ENCODE results near the gene VIM. TPM values are rescaled to one million over a fixed set of nuclear protein-coding genes. Genes with fewer than 3 reads are reported as not detected.

Gene VIM
- total RNA-seq, 2 donors from 2014 or later: 293 to 1,683 TPM

DNA sequence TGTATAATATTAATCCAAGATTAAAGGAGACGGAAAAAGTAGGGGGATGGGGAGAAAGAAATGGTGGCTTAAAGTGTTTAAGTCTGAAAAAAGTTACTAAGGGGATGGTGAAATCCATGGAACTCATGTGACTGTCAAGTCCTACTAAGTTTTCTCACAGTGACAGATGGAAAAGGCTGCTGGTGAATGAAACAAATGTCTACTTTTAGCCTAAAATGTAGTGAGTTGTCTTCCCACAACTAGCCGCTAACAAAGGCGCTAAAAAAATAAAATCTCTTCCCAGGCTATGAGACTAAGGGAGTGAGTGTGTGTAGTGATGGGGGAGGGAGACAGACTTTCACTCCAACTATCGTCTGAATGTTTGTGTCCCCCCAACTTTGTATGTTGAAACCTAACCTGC lies 12.6 kb downstream of the VIM start:
- Histone ChIP-seq H3K27ac (no peak overlapping the region), H3K9me3 (no peaks in the 10 kb centered on the region), H3K4me1 (replicated peaks) (no peaks in the 10 kb centered on the region), H3K27me3 (replicated peaks; ENCODE audit: insufficient read depth) (no peaks in the 10 kb centered on the region), H3K4me3 (no peak overlapping the region), H3K36me3 (no peaks in the 10 kb centered on the region)
- intact Hi-C loops (cut with DNase I): no loop called here
- no peak for DNase-seq (ENCODE audit: low spot score)
- WGBS: 94% methylated on average over 4 of the region's 4 CpGs
- TF ChIP-seq, protein P1, sequence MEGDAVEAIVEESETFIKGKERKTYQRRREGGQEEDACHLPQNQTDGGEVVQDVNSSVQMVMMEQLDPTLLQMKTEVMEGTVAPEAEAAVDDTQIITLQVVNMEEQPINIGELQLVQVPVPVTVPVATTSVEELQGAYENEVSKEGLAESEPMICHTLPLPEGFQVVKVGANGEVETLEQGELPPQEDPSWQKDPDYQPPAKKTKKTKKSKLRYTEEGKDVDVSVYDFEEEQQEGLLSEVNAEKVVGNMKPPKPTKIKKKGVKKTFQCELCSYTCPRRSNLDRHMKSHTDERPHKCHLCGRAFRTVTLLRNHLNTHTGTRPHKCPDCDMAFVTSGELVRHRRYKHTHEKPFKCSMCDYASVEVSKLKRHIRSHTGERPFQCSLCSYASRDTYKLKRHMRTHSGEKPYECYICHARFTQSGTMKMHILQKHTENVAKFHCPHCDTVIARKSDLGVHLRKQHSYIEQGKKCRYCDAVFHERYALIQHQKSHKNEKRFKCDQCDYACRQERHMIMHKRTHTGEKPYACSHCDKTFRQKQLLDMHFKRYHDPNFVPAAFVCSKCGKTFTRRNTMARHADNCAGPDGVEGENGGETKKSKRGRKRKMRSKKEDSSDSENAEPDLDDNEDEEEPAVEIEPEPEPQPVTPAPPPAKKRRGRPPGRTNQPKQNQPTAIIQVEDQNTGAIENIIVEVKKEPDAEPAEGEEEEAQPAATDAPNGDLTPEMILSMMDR (IDR thresholded peaks at IDR 0.05): no peak
- TF ChIP-seq POLR2A (IDR thresholded peaks at IDR 0.05) (no peak), POLR2AphosphoS5 (IDR thresholded peaks at IDR 0.05) (no peak)

- Histone ChIP-seq H3K27me3 (replicated peaks; ENCODE audit: insufficient read depth) (no peaks in the 10 kb centered on the region), H3K27ac (no peak overlapping the region), H3K4me3 (no peak overlapping the region), H3K9me3 (no peaks in the 10 kb centered on the region), H3K36me3 (no peaks in the 10 kb centered on the region), H3K4me1 (replicated peaks) (no peaks in the 10 kb centered on the region)
- intact Hi-C loops (cut with DNase I): no loop called here
- TF ChIP-seq, protein P1 (IDR thresholded peaks at IDR 0.05): no peak
- TF ChIP-seq POLR2A (IDR thresholded peaks at IDR 0.05) (no peak), POLR2AphosphoS5 (IDR thresholded peaks at IDR 0.05) (no peak)
- WGBS: 90% methylated on average over 5 of the region's 5 CpGs
- no peak for DNase-seq (ENCODE audit: low spot score)
Measured at GRCh38 chr10:17241611-17242333, 13.7 kb downstream of the VIM start.

GRCh38 chr10:17244700-17245365 lies 16.8 kb downstream of the VIM start:
- no peak for DNase-seq (ENCODE audit: low spot score)
- Histone ChIP-seq H3K4me3 (no peak overlapping the region), H3K4me1 (replicated peaks) (no peaks in the 10 kb centered on the region), H3K9me3 (no peaks in the 10 kb centered on the region), H3K36me3 (no peaks in the 10 kb centered on the region), H3K27ac (no peak overlapping the region), H3K27me3 (replicated peaks; ENCODE audit: insufficient read depth) (no peaks in the 10 kb centered on the region)
- intact Hi-C loops (cut with DNase I): no loop called here
- TF ChIP-seq, protein P1 (IDR thresholded peaks at IDR 0.05): no peak
- TF ChIP-seq POLR2A (IDR thresholded peaks at IDR 0.05) (no peak), POLR2AphosphoS5 (IDR thresholded peaks at IDR 0.05) (no peak)

- no peak for DNase-seq (ENCODE audit: low spot score)
- H3K36me3 ChIP-seq: no peaks in the 10 kb centered on the region
- intact Hi-C loops (cut with DNase I): no loop called here
- H3K27ac ChIP-seq: no peak overlapping the region
- H3K27me3 ChIP-seq (replicated peaks; ENCODE audit: insufficient read depth): no peaks in the 10 kb centered on the region
- H3K4me3 ChIP-seq: no peak overlapping the region
- no peaks in the 10 kb centered on the region for H3K9me3 ChIP-seq
- WGBS: 87% methylated on average over 1 of the region's 1 CpG
- no peaks in the 10 kb centered on the region for H3K4me1 ChIP-seq (replicated peaks)
- TF ChIP-seq, protein P1 (IDR thresholded peaks at IDR 0.05): no peak
- TF ChIP-seq POLR2A (IDR thresholded peaks at IDR 0.05): no peak
- no peak for TF ChIP-seq POLR2AphosphoS5 (IDR thresholded peaks at IDR 0.05)
Measured at GRCh38 chr10:17247210-17247609, 19.2 kb downstream of the VIM start.

- 97% methylated on average over 1 of the region's 1 CpG for WGBS
- Histone ChIP-seq H3K4me3 (no peak overlapping the region), H3K27ac (no peak overlapping the region), H3K9me3 (no peaks in the 10 kb centered on the region), H3K36me3 (no peaks in the 10 kb centered on the region), H3K27me3 (replicated peaks; ENCODE audit: insufficient read depth) (no peaks in the 10 kb centered on the region), H3K4me1 (replicated peaks) (no peaks in the 10 kb centered on the region)
- no peak for DNase-seq (ENCODE audit: low spot score)
- intact Hi-C loops (cut with DNase I): no loop called here
- TF ChIP-seq POLR2A (IDR thresholded peaks at IDR 0.05) (no peak), POLR2AphosphoS5 (IDR thresholded peaks at IDR 0.05) (no peak)
- TF ChIP-seq, protein P1 (IDR thresholded peaks at IDR 0.05): no peak
Measured at GRCh38 chr10:17248964-17249363, 20.9 kb downstream of the VIM start.
